Frontal cortex (tissue), 4 donors: ENCODE measurements around the gene CEACAM8. TPM values are rescaled to one million over a fixed set of nuclear protein-coding genes. Genes with fewer than 3 reads are reported as not detected.
"Not testable (repeated sequence)": the region's sequence is repeated elsewhere in the genome, so short reads cannot be mapped to it uniquely, and the experiment has no call there.

Experiments used
- DNase-seq, 2 donors: peaks; one replicate each; pipeline ENCODE4 v3.0.0; 2012; ENCODE audit warnings: low spot score in 2 of 2
- FAIRE-seq: peaks from 2 replicates; lab custom pipeline; 2012; peaks lifted over from hg19 to GRCh38; lab: Jason Lieb, UNC
- total RNA-seq: library from RNA; depleted of rRNA; stranded (reverse); fragments of >200 nt; gene quantifications from one replicate; pipeline ENCODE4 v1.2.3, GENCODE V29; 2014
- donor health status: control.
- donor health status: control.
- donor health status: control.

The CEACAM8 gene
- total RNA-seq, 1 donor from 2014 or later = under 0.01 TPM

- DNase-seq (no peak), FAIRE-seq (no peak)
These were observed 17.7 kb downstream of the CEACAM8 start for GRCh38 chr19:42577016-42577415.

- FAIRE-seq = no peak
- DNase-seq = no peak
These were observed 18.5 kb downstream of the CEACAM8 start for GRCh38 chr19:42576241-42576640.

- no peak for DNase-seq
- FAIRE-seq = no peak
These were observed 21.1 kb downstream of the CEACAM8 start for GRCh38 chr19:42573642-42574041.

GRCh38 chr19:42571116-42571515 lies 23.6 kb downstream of the CEACAM8 start:
- FAIRE-seq (no peak), DNase-seq (no peak)

- FAIRE-seq = no peak
- DNase-seq = no peak
These were observed 25.5 kb downstream of the CEACAM8 start for GRCh38 chr19:42569193-42569592.

GRCh38 chr19:42568006-42568405 lies 26.7 kb downstream of the CEACAM8 start:
- no peak for DNase-seq
- no peak for FAIRE-seq

- DNase-seq (no peak), FAIRE-seq (no peak)
These were observed 27.2 kb downstream of the CEACAM8 start for GRCh38 chr19:42567567-42567966.

GRCh38 chr19:42563352-42564210 lies 31.1 kb downstream of the CEACAM8 start:
- DNase-seq (peak; percentile 21 to 55), FAIRE-seq (no peak)

GRCh38 chr19:42561512-42561911 lies 33.2 kb downstream of the CEACAM8 start:
- no peak for DNase-seq
- FAIRE-seq = no peak

GRCh38 chr19:42560731-42561130 lies 34.0 kb downstream of the CEACAM8 start:
- FAIRE-seq (no peak), DNase-seq (no peak)

- DNase-seq (no peak), FAIRE-seq (no peak)
These were observed 36.1 kb downstream of the CEACAM8 start for GRCh38 chr19:42558450-42559150.

- not testable (repeated sequence) for FAIRE-seq, DNase-seq
These were observed 37.3 kb downstream of the CEACAM8 start for GRCh38 chr19:42557386-42557871.

GRCh38 chr19:42555801-42556200 lies 38.9 kb downstream of the CEACAM8 start:
- FAIRE-seq (no peak), DNase-seq (no peak)

GRCh38 chr19:42555317-42555716 lies 39.4 kb downstream of the CEACAM8 start:
- DNase-seq = no peak
- FAIRE-seq = no peak

GRCh38 chr19:42554046-42554575 lies 40.6 kb downstream of the CEACAM8 start:
- no peak for FAIRE-seq
- DNase-seq = no peak

- no peak for DNase-seq
- FAIRE-seq = no peak
These were observed 41.3 kb downstream of the CEACAM8 start for GRCh38 chr19:42553292-42554045.

GRCh38 chr19:42552086-42553065 lies 42.3 kb downstream of the CEACAM8 start:
- DNase-seq (no peak), FAIRE-seq (no peak)

GRCh38 chr19:42550521-42550920 lies 44.2 kb downstream of the CEACAM8 start:
- FAIRE-seq, DNase-seq: not testable (repeated sequence)

- not testable (repeated sequence) for FAIRE-seq
These were observed 45.7 kb downstream of the CEACAM8 start for GRCh38 chr19:42549067-42549466.

More at GRCh38 chr19:42549067-42549466, 45.7 kb downstream of the CEACAM8 start:
- DNase-seq = not testable (repeated sequence)
